ENCODE results near the gene G3BP1.

DNA sequence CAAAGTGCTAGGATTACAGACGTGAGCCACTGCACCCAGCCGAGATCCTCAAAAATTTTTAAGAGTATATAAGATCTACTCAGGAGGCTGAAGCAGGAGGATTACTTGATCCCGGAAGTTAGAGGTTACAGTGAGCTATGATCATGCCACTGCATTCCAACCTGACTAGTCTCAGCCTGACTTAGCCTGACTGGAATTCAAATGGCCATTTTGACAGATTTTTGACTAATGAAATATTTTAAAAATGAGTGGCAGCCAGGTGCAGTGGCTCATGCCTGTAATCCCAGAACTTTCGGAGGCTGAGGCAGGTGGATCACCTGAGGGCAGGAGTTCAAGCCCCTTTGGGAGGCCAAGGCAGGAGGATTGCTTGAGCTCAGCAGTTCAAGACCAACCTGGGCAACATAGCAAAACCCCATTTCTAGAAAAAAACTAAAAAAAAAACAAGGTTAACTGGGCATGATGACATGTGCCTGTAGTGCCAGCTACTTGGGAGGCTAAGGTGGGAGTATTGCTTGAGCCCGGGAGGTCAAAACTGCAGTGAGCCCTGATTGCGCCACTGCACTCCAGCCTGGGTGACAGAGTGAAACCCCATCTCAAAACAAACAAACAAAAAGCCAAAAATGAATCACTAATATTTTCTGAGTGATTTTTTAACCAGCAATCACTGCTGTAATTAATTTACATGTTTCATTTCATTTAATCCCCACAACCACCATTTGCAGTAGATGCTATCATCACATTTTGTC, 29.9 kb upstream of the G3BP1 start:
- no peak for TF ChIP-seq EZH2 (IDR thresholded peaks at IDR 0.05; ENCODE audit: borderline replicate concordance, insufficient read depth, low read length, poor library complexity, severe bottlenecking)
- no peak for TF ChIP-seq CTCF (IDR thresholded peaks at IDR 0.05; ENCODE audit: poor library complexity, severe bottlenecking)
- no peak for TF ChIP-seq RAD21 (conservative IDR thresholded peaks at IDR 0.05)

Data from neural cell (in vitro differentiated cells).